NCI-H2171 (cell line): ENCODE results near the gene DUSP9.
"Not testable (repeated sequence)": the region's sequence is repeated elsewhere in the genome, so short reads cannot be mapped to it uniquely, and the experiment has no call there.

Experiments
- DNase-seq: peaks from one replicate; lab custom pipeline; 2025; lab: John Stamatoyannopoulos, UW

The DUSP9 gene

GRCh38 chrX:153671589-153672530 lies 24.9 kb downstream of the DUSP9 start:
- no peak for DNase-seq

GRCh38 chrX:153672531-153673427 lies 25.8 kb downstream of the DUSP9 start:
- DNase-seq: no peak

GRCh38 chrX:153673428-153674218 lies 26.6 kb downstream of the DUSP9 start, which contains the start of gene PNCK:
PNCK (minus strand) TSS chrX:153673813; CDS start chrX:153673076, 737 bp downstream.
- no peak for DNase-seq

- DNase-seq: no peak
These were observed 27.3 kb downstream of the DUSP9 start for GRCh38 chrX:153674219-153674851.

- no peak for DNase-seq
These were observed 34.2 kb downstream of the DUSP9 start for GRCh38 chrX:153681175-153681574.

- DNase-seq: not testable (repeated sequence)
These were observed 36.5 kb downstream of the DUSP9 start for GRCh38 chrX:153683486-153683885.

GRCh38 chrX:153684467-153685155 lies 37.6 kb downstream of the DUSP9 start:
- no peak for DNase-seq

GRCh38 chrX:153685156-153685536 lies 38.1 kb downstream of the DUSP9 start:
- DNase-seq: no peak

GRCh38 chrX:153685751-153686696 lies 39.0 kb downstream of the DUSP9 start:
- no peak for DNase-seq

GRCh38 chrX:153686711-153687110 lies 39.7 kb downstream of the DUSP9 start:
- DNase-seq: no peak

GRCh38 chrX:153687121-153688039 lies 40.4 kb downstream of the DUSP9 start, which contains the start of gene SLC6A8:
SLC6A8 (plus strand) TSS chrX:153687926; CDS start chrX:153688575, 649 bp downstream.
- DNase-seq: peak; percentile 62

- DNase-seq: no peak
These were observed 41.1 kb downstream of the DUSP9 start for GRCh38 chrX:153688071-153688470.

- no peak for DNase-seq
These were observed 41.5 kb downstream of the DUSP9 start for GRCh38 chrX:153688506-153688905.

- no peak for DNase-seq
These were observed 42.0 kb downstream of the DUSP9 start for GRCh38 chrX:153688911-153689590.

GRCh38 chrX:153689654-153690465 lies 42.9 kb downstream of the DUSP9 start:
- DNase-seq: no peak

- DNase-seq: no peak
These were observed 43.5 kb downstream of the DUSP9 start for GRCh38 chrX:153690466-153690865.
